Neuronal stem cell (in vitro differentiated cells): ENCODE results near the gene HELZ2.

Source experiments
- DNase-seq: peaks from one replicate; pipeline ENCODE4 v3.0.0-alpha.2; 2013; ENCODE audit warnings: low spot score
- H2AFZ ChIP-seq: one replicate; pipeline ENCODE4 v1.6.1; 2013; ENCODE audit warnings: mild to moderate bottlenecking, low read length, inconsistent platforms
- H2AK5ac ChIP-seq: 2 replicates; pipeline ENCODE4 v1.6.1; 2013; ENCODE audit warnings: low read depth, mild to moderate bottlenecking, inconsistent platforms, low read length, moderate library complexity, mixed read lengths
- H2BK120ac ChIP-seq: 2 replicates; pipeline ENCODE4 v1.6.1; 2013; ENCODE audit warnings: low read depth, mild to moderate bottlenecking, inconsistent platforms, low read length, moderate library complexity, mixed read lengths
- H2BK12ac ChIP-seq: one replicate; pipeline ENCODE4 v1.6.1; 2013; ENCODE audit warnings: low read length, inconsistent platforms
- H2BK15ac ChIP-seq: 2 replicates; pipeline ENCODE4 v1.6.1; 2013; ENCODE audit warnings: mild to moderate bottlenecking, low read length, inconsistent platforms, mixed read lengths
- H2BK5ac ChIP-seq: one replicate; pipeline ENCODE4 v1.6.1; 2013; ENCODE audit warnings: inconsistent platforms, mild to moderate bottlenecking, low read length, moderate library complexity
- H3K14ac ChIP-seq: one replicate; pipeline ENCODE4 v1.6.1; 2013; ENCODE audit warnings: low read length, inconsistent platforms
- H3K18ac ChIP-seq: 2 replicates; pipeline ENCODE4 v1.6.1; 2013; ENCODE audit warnings: low read length, inconsistent platforms
- H3K23ac ChIP-seq: 2 replicates; pipeline ENCODE4 v1.6.1; 2013; ENCODE audit warnings: low read depth, mild to moderate bottlenecking, mixed read lengths, low read length, inconsistent platforms; ENCODE audit not compliant: poor library complexity
- H3K27ac ChIP-seq: replicated peaks from 3 replicates; pipeline ENCODE4 v1.5.1; 2013; ENCODE audit warnings: low read length, inconsistent platforms
- H3K27me3 ChIP-seq, 3 experiments: 2 replicates each; pipeline ENCODE4 v1.6.1; 2013; ENCODE audit warnings: low read length in 3 of 3, mild to moderate bottlenecking in 2 of 3, inconsistent platforms in 1 of 3, low read depth in 1 of 3, mixed read lengths in 1 of 3, moderate library complexity in 1 of 3; ENCODE audit not compliant: control insufficient read depth in 3 of 3, insufficient read depth in 3 of 3
- H3K36me3 ChIP-seq, 2 donors: replicated peaks in 1 of 2; 2 replicates each; pipeline ENCODE4 v1.6.1; 2013; ENCODE audit warnings: low read length in 2 of 2; ENCODE audit not compliant: control insufficient read depth in 2 of 2, insufficient read depth in 2 of 2
- H3K4ac ChIP-seq: 2 replicates; pipeline ENCODE4 v1.6.1; 2013; ENCODE audit warnings: inconsistent platforms, mild to moderate bottlenecking, low read length, moderate library complexity
- H3K4me1 ChIP-seq, 2 donors: 1 replicate in 1 of 2; 2 replicates in 1 of 2; pipeline ENCODE4 v1.6.1; 2013; ENCODE audit warnings: low read length in 2 of 2, low read depth in 1 of 2; ENCODE audit not compliant: control insufficient read depth in 2 of 2, insufficient read depth in 1 of 2
- H3K4me2 ChIP-seq: one replicate; pipeline ENCODE4 v1.6.1; 2013; ENCODE audit warnings: mild to moderate bottlenecking, low read length, inconsistent platforms; ENCODE audit not compliant: insufficient read depth, poor library complexity, severe bottlenecking
- H3K4me3 ChIP-seq, 2 donors: 2 replicates each; pipeline ENCODE4 v1.5.1; 2013; ENCODE audit warnings: low read length in 2 of 2, mild to moderate bottlenecking in 2 of 2, inconsistent platforms in 1 of 2, moderate library complexity in 1 of 2
- H3K79me1 ChIP-seq: one replicate; pipeline ENCODE4 v1.6.1; 2013; ENCODE audit warnings: low read depth, mild to moderate bottlenecking, inconsistent platforms, low read length, moderate library complexity
- H3K9ac ChIP-seq: one replicate; pipeline ENCODE4 v1.6.1; 2013; ENCODE audit warnings: mild to moderate bottlenecking, low read depth, low read length, inconsistent platforms; ENCODE audit not compliant: poor library complexity
- H3K9me3 ChIP-seq, 2 donors: replicated peaks in 1 of 2; 2 replicates each; pipeline versions ENCODE3 to v1.6.1; 2013; ENCODE audit warnings: low read length in 2 of 2, mild to moderate bottlenecking in 2 of 2, inconsistent platforms in 1 of 2, low read depth in 1 of 2, mixed read lengths in 1 of 2, moderate library complexity in 1 of 2; ENCODE audit not compliant: control insufficient read depth in 2 of 2, insufficient read depth in 1 of 2
- H4K8ac ChIP-seq: one replicate; pipeline ENCODE4 v1.6.1; 2013; ENCODE audit warnings: low read depth, mild to moderate bottlenecking, inconsistent platforms, low read length, moderate library complexity
- H4K91ac ChIP-seq: one replicate; pipeline ENCODE4 v1.6.1; 2013; ENCODE audit warnings: low read length, low read depth, mild to moderate bottlenecking, inconsistent platforms; ENCODE audit not compliant: poor library complexity
- WGBS, 2 donors: extraction: QIAGEN DNeasy Blood & Tissue Kit; methylation state at CpG; one replicate each; pipeline ENCODE4 v1.1.7; 2013; ENCODE audit warnings: missing lambda C conversion rate in 2 of 2, mixed read lengths in 1 of 2; ENCODE audit not compliant: insufficient read length in 2 of 2, insufficient replicate concordance in 1 of 2; ENCODE audit errors: extremely low coverage in 2 of 2; 5-methylcytosine and 5-hydroxymethylcytosine counted together

Gene HELZ2

DNA sequence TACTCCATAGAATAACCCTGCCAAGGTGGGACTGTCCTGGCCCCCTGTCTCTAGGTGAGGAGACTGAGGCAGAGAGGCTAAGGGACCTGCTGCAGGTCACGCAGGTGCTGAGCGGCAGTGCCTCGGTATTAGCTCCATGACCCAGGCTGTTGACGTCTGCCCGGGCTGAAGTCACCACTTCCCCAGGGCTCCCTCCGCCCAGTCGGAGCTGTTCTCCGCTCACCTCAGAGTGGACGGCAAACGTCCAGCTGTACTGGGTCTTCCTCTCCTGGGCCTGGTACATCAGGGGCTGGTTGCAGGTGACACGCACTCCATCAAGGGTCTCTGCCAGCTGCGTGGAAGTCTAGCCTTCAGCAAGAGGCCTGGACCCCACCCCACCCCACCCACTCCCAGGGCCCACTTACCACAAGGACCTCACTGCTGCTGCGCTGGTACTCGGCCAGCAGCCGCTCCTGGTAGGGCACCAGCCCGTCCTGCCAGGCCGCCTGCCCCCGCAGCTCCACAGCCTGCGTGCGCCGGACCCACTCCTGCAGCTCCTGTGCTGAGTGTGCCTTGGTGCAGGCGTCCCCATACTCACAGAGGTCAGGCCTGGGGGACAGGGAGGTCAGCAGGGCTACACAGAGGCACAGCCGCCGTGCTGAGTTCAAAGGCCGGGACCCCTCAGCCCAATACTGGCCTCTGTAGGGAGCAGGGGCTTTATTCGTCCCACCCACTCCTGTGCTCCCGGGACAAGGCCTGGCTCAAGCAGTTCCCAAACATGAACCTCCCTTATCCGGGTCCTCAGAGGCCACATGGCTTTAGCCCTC lies 3.6 kb downstream of the HELZ2 start:
- H2BK15ac ChIP-seq = no peak overlapping the region
- H2BK120ac ChIP-seq = no peak overlapping the region
- no peaks in the 10 kb centered on the region for H3K27me3 ChIP-seq
- H2BK12ac ChIP-seq = no peak overlapping the region
- H3K4me2 ChIP-seq = no peak overlapping the region
- H3K4me3 ChIP-seq = no peak overlapping the region
- H3K9ac ChIP-seq = no peak overlapping the region
- no peak overlapping the region for H4K8ac ChIP-seq
- peaks cover 3 to 14% of the 10 kb centered on the region in 2 donors for H3K4me1 ChIP-seq
- no peak for DNase-seq
- no peak overlapping the region for H2AK5ac ChIP-seq
- H3K79me1 ChIP-seq = peaks cover 3% of the 10 kb centered on the region
- no peak overlapping the region for H2BK5ac ChIP-seq
- no peak overlapping the region for H2AFZ ChIP-seq
- WGBS, 2 donors = no CpG with 5 or more reads among the region's 28 CpGs
- peak overlapping the region; percentile 55 for H3K23ac ChIP-seq
- no peaks in the 10 kb centered on the region for H3K9me3 ChIP-seq
- H3K4ac ChIP-seq = no peak overlapping the region
- no peak overlapping the region for H3K14ac ChIP-seq
- H3K27ac ChIP-seq = no peak overlapping the region
- no peaks in the 10 kb centered on the region for H3K36me3 ChIP-seq
- H4K91ac ChIP-seq = no peak overlapping the region
- peak overlapping the region; percentile 17 for H3K18ac ChIP-seq

DNA sequence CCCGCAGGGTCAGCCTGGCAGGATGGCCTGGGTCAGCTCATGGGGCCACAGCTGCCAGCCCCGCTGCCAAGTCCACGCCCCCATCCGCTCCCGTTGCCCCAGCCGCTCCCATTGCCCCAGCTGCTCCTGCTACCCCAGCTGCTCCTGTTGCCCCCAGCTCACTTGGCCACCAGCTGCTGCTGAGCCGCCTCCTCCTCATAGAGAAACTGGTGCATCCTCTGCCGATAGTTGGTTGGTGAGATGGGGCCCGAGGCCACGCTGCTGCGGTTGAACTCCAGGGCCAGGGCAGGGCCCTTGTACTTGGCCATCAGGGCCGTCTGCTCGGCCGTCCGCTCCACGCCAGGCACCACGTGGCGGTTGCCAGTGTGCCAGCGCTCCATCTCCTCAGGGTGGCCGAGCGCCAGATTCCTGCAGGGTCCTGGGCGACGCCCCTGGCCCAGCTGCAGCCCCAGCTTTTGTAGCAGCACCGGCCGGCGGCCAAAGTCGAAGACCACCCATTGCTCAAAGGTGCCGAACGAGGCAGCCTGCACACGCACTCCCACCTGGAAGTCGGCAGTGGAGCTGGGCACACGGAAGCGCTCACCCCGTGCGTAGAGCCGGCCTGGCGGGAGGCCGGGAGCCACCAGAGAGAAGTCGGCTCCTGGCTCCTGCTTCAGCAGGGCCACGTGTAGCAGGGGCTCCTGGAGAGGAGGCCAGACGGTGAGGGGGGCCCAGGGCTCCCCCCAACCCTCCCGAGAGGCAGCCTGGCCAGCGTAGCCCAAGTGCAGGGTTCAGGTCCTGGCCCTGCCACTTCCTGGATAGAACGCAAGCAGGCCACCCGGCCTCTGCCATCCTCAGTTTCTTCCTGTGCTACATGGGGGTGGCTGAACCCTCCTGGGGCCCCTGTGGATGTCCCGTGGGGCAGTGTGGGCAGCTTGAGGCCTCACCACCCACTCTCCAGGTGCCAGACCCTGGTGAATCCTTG lies 4.8 kb downstream of the HELZ2 start:
- H2BK5ac ChIP-seq = no peak overlapping the region
- H2BK12ac ChIP-seq = peak overlapping the region; percentile 41
- H3K23ac ChIP-seq = peak overlapping the region; percentile 43
- H3K4me1 ChIP-seq = peaks cover 2 to 7% of the 10 kb centered on the region in 2 donors
- H4K8ac ChIP-seq = peak overlapping the region; percentile 43
- no peak overlapping the region for H3K4me2 ChIP-seq
- H3K4me3 ChIP-seq = no peak overlapping the region
- H3K9me3 ChIP-seq = no peaks in the 10 kb centered on the region
- WGBS, 2 donors = no CpG with 5 or more reads among the region's 46 CpGs
- H3K4ac ChIP-seq = no peak overlapping the region
- H3K79me1 ChIP-seq = peaks cover 4% of the 10 kb centered on the region
- no peak overlapping the region for H2BK120ac ChIP-seq
- no peak overlapping the region for H2AK5ac ChIP-seq
- H3K27me3 ChIP-seq = no peaks in the 10 kb centered on the region
- no peak for DNase-seq
- no peaks in the 10 kb centered on the region for H3K36me3 ChIP-seq
- peak overlapping the region; percentile 57 for H3K18ac ChIP-seq
- no peak overlapping the region for H2AFZ ChIP-seq
- H4K91ac ChIP-seq = no peak overlapping the region
- no peak overlapping the region for H3K27ac ChIP-seq
- H3K9ac ChIP-seq = peak overlapping the region; percentile 21
- peak overlapping the region; percentile 17 for H3K14ac ChIP-seq
- peak overlapping the region; percentile 49 for H2BK15ac ChIP-seq

DNA sequence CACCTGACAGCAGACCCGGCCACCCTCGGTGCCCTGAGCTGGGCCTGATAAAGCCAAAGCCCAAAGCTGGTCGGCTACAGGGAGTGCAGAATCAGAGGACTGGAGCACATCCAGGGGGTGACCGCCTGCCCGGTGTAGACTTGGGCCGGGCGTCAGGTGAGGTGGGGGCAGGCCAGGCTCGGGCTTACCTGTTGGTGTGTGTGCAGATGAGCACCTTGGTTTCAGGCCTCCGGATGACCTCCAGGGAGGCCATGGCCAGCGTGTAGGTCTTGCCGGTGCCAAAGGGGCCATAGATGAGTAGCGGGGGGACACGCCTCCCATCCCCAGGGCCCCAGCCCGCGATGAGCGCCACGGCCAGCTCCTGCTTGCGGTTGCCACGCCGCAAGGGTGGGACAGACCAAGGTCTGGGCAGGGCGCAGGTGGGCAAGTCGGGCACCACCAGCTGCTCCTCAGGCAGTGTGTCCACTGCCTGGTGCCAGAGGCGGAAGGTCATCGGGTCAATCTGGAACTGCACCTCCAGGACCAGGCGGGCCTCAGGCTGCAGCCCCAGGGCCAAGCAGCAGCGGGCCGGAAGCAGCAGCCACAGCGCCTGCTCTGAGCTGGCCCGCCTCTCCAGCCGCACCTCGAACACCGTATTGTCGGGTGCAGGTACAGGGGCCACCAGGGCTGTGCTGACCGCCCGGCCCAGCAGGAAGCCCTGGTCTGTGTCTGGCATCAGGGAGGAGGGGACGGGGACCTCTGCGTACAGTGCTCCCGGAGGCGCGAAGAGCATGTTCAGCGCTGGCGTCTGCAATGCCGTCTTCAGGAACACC lies 5.7 kb downstream of the HELZ2 start:
- no peak overlapping the region for H3K4me3 ChIP-seq
- peak overlapping the region; percentile 41 for H2BK12ac ChIP-seq
- H3K79me1 ChIP-seq = peaks cover 4% of the 10 kb centered on the region
- H3K9ac ChIP-seq = no peak overlapping the region
- peak overlapping the region; percentile 56 for H3K14ac ChIP-seq
- no peak overlapping the region for H4K8ac ChIP-seq
- no peak for DNase-seq
- H4K91ac ChIP-seq = peak overlapping the region; percentile 53
- H2BK5ac ChIP-seq = no peak overlapping the region
- peak overlapping the region; percentile 53 for H3K4ac ChIP-seq
- H2BK120ac ChIP-seq = no peak overlapping the region
- WGBS, 2 donors = no CpG with 5 or more reads among the region's 43 CpGs
- H3K4me1 ChIP-seq = peaks cover 2 to 3% of the 10 kb centered on the region in 2 donors
- no peak overlapping the region for H2AFZ ChIP-seq
- peak overlapping the region; percentile 37 for H2AK5ac ChIP-seq
- H3K9me3 ChIP-seq = no peaks in the 10 kb centered on the region
- H2BK15ac ChIP-seq = no peak overlapping the region
- no peak overlapping the region for H3K27ac ChIP-seq
- H3K36me3 ChIP-seq = no peaks in the 10 kb centered on the region
- no peaks in the 10 kb centered on the region for H3K27me3 ChIP-seq
- H3K4me2 ChIP-seq = no peak overlapping the region
- H3K18ac ChIP-seq = no peak overlapping the region
- no peak overlapping the region for H3K23ac ChIP-seq
